Right atrium auricular region (tissue), 2 donors: ENCODE data around the gene TMEM185A. TPM values are rescaled to one million over a fixed set of nuclear protein-coding genes. Genes with fewer than 3 reads are reported as not detected.
"Not testable (repeated sequence)": the region's sequence is repeated elsewhere in the genome, so short reads cannot be mapped to it uniquely, and the experiment has no call there.

Experiments
- DNase-seq: peaks from one replicate; pipeline ENCODE4 v3.0.0-alpha.2; 2019; ENCODE audit warnings: low spot score
- H3K27ac ChIP-seq, 2 donors: fragments of 200-600 bp; sonication (generic); 1 replicate in 1 of 2; 2 replicates in 1 of 2; pipeline ENCODE4 v1.5.1; 2016 to 2019
- H3K27me3 ChIP-seq, 2 donors: fragments of 200-600 bp; sonication (generic); one replicate each; pipeline versions ENCODE4 v1.5.1 to v1.6.0; 2017 to 2019
- H3K36me3 ChIP-seq: fragments of 200-600 bp; sonication (generic); one replicate; pipeline ENCODE4 v1.5.1; 2016
- H3K4me1 ChIP-seq, 2 donors: fragments of 200-600 bp; sonication (generic); one replicate each; pipeline versions ENCODE4 v1.5.1 to v1.6.0; 2017 to 2019
- H3K4me3 ChIP-seq, 2 donors: fragments of 200-600 bp; sonication (generic); 1 replicate in 1 of 2; 2 replicates in 1 of 2; pipeline ENCODE4 v1.5.1; 2017 to 2019; ENCODE audit warnings: mild to moderate bottlenecking in 1 of 2, moderate library complexity in 1 of 2
- H3K9me3 ChIP-seq, 2 donors: fragments of 200-600 bp; sonication (generic); one replicate each; pipeline ENCODE4 v1.5.1; 2019
- CTCF ChIP-seq, 2 donors: fragments of 200-600 bp; sonication (generic); IDR thresholded peaks; one replicate each; pipeline ENCODE4 v1.5.1; 2019; ENCODE audit warnings: antibody characterized with exemption in 2 of 2
- total RNA-seq, 2 donors: library from RNA; depleted of rRNA; stranded (reverse); fragments of >200 nt; gene quantifications; one replicate each; pipeline ENCODE4 v1.1.0, GENCODE V29; 2016

Gene TMEM185A
- total RNA-seq, 2 donors from 2014 or later: 37.0 to 37.2 TPM

- Histone ChIP-seq H3K27me3 (no peaks in the 10 kb centered on the region), H3K4me1 (no peaks in the 10 kb centered on the region), H3K27ac (no peak overlapping the region), H3K36me3 (no peaks in the 10 kb centered on the region), H3K4me3 (no peak overlapping the region), H3K9me3 (no peaks in the 10 kb centered on the region)
- no peak for DNase-seq
- TF ChIP-seq CTCF (IDR thresholded peaks at IDR 0.05): no peak
Measured at GRCh38 chrX:149563359-149563758, 68.2 kb downstream of the TMEM185A start.

GRCh38 chrX:149555251-149555650 is 76.3 kb downstream of the TMEM185A start:
- H3K27me3 ChIP-seq, H3K9me3 ChIP-seq, H3K27ac ChIP-seq, H3K4me1 ChIP-seq, H3K36me3 ChIP-seq, DNase-seq, H3K4me3 ChIP-seq: not testable (repeated sequence)

GRCh38 chrX:149551939-149552248 is 79.7 kb downstream of the TMEM185A start:
- not testable (repeated sequence) for H3K4me3 ChIP-seq, H3K27me3 ChIP-seq, DNase-seq, H3K36me3 ChIP-seq, H3K4me1 ChIP-seq, H3K9me3 ChIP-seq, H3K27ac ChIP-seq

GRCh38 chrX:149551245-149551938 is 80.2 kb downstream of the TMEM185A start:
- H3K4me3 ChIP-seq, DNase-seq, H3K27me3 ChIP-seq, H3K4me1 ChIP-seq, H3K9me3 ChIP-seq, H3K36me3 ChIP-seq, H3K27ac ChIP-seq: not testable (repeated sequence)

- not testable (repeated sequence) for H3K36me3 ChIP-seq, H3K4me1 ChIP-seq, H3K27me3 ChIP-seq, DNase-seq, H3K27ac ChIP-seq, H3K9me3 ChIP-seq, H3K4me3 ChIP-seq
Measured at GRCh38 chrX:149550454-149550853, 81.1 kb downstream of the TMEM185A start.

- not testable (repeated sequence) for H3K4me1 ChIP-seq, H3K27me3 ChIP-seq, H3K27ac ChIP-seq, H3K4me3 ChIP-seq, H3K9me3 ChIP-seq, DNase-seq, H3K36me3 ChIP-seq
Measured at GRCh38 chrX:149549701-149550100, 81.9 kb downstream of the TMEM185A start, which contains the start of gene HSFX3. TSS of gene HSFX3 (minus strand) at chrX:149549924. CDS start at chrX:149549852, 72 bp downstream.

GRCh38 chrX:149547782-149548181 is 83.8 kb downstream of the TMEM185A start:
- not testable (repeated sequence) for DNase-seq, H3K36me3 ChIP-seq, H3K9me3 ChIP-seq, H3K4me1 ChIP-seq, H3K4me3 ChIP-seq, H3K27ac ChIP-seq, H3K27me3 ChIP-seq

GRCh38 chrX:149546962-149547361 is 84.6 kb downstream of the TMEM185A start:
- H3K27me3 ChIP-seq, H3K27ac ChIP-seq, DNase-seq, H3K4me1 ChIP-seq, H3K4me3 ChIP-seq, H3K9me3 ChIP-seq, H3K36me3 ChIP-seq: not testable (repeated sequence)

Other genes starting within 250 kb of the TMEM185A start
- gene IDS, start 126.5 kb downstream of the TMEM185A start, total RNA-seq: 10 to 100 TPM; 91.1 to 93.1 TPM
- 10 to 100 TPM; 10.8 to 14.4 TPM for gene EOLA1, start 90.8 kb downstream of the TMEM185A start, total RNA-seq
- gene HSFX3, start 81.9 kb downstream of the TMEM185A start, total RNA-seq: not detected
- not detected for gene MAGEA9B, start 44.3 kb downstream of the TMEM185A start, total RNA-seq
- under 1 TPM in 1 of 2 donors, not detected in 1; 0.79 TPM for gene HSFX2, start 36.5 kb downstream of the TMEM185A start, total RNA-seq
- not detected for gene MAGEA11, start 80.3 kb upstream of the TMEM185A start, total RNA-seq
- gene HSFX1, start 142.3 kb upstream of the TMEM185A start, total RNA-seq: 1 to 10 TPM; 1.4 to 1.8 TPM
- gene MAGEA9, start 150.1 kb upstream of the TMEM185A start, total RNA-seq: not detected
- gene MAGEA8, start 249.4 kb upstream of the TMEM185A start, total RNA-seq: not detected